ENCODE data around the gene ARFGAP1.

Gene ARFGAP1

GRCh38 chr20:63288581-63289251, 16.1 kb downstream of the ARFGAP1 start:
- no peak for ATAC-seq
- TF ChIP-seq ZNF70 (CRISPR knock-in tag; IDR thresholded peaks at IDR 0.05) = no peak
- TF ChIP-seq CSDC2 (CRISPR knock-in tag; IDR thresholded peaks at IDR 0.05) = no peak
- no peak for TF ChIP-seq SNAI2 (CRISPR knock-in tag; IDR thresholded peaks at IDR 0.05)
- TF ChIP-seq ZNF8 (CRISPR knock-in tag; IDR thresholded peaks at IDR 0.05) = no peak
- TF ChIP-seq POU6F1 (CRISPR knock-in tag; IDR thresholded peaks at IDR 0.05; ENCODE audit: borderline replicate concordance, low read depth) = no peak
- no peak for TF ChIP-seq OSR1 (CRISPR knock-in tag; IDR thresholded peaks at IDR 0.05)
- no peak for TF ChIP-seq ZFP30 (CRISPR knock-in tag; IDR thresholded peaks at IDR 0.05)
- no peak for TF ChIP-seq RARB (CRISPR knock-in tag; IDR thresholded peaks at IDR 0.05)
- no peak for TF ChIP-seq PATZ1 (CRISPR knock-in tag; IDR thresholded peaks at IDR 0.05; ENCODE audit: borderline replicate concordance)

GRCh38 chr20:63289311-63290135, 16.9 kb downstream of the ARFGAP1 start:
- ATAC-seq = no peak
- TF ChIP-seq POU6F1 (CRISPR knock-in tag; IDR thresholded peaks at IDR 0.05; ENCODE audit: borderline replicate concordance, low read depth) = no peak
- no peak for TF ChIP-seq ZNF565 (CRISPR knock-in tag; conservative IDR thresholded peaks at IDR 0.05; ENCODE audit: low read depth)
- TF ChIP-seq, protein P1, sequence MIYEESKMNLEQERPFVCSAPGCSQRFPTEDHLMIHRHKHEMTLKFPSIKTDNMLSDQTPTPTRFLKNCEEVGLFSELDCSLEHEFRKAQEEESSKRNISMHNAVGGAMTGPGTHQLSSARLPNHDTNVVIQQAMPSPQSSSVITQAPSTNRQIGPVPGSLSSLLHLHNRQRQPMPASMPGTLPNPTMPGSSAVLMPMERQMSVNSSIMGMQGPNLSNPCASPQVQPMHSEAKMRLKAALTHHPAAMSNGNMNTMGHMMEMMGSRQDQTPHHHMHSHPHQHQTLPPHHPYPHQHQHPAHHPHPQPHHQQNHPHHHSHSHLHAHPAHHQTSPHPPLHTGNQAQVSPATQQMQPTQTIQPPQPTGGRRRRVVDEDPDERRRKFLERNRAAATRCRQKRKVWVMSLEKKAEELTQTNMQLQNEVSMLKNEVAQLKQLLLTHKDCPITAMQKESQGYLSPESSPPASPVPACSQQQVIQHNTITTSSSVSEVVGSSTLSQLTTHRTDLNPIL (CRISPR knock-in tag; IDR thresholded peaks at IDR 0.05; ENCODE audit: low read depth) = no peak
- TF ChIP-seq OSR1 (CRISPR knock-in tag; IDR thresholded peaks at IDR 0.05) = no peak
- TF ChIP-seq ARNTL (CRISPR knock-in tag; IDR thresholded peaks at IDR 0.05; ENCODE audit: borderline replicate concordance, low read depth) = no peak
- no peak for TF ChIP-seq CSRNP3 (CRISPR knock-in tag; IDR thresholded peaks at IDR 0.05)
- no peak for TF ChIP-seq ZNF8 (CRISPR knock-in tag; IDR thresholded peaks at IDR 0.05)
- TF ChIP-seq ESRRG (CRISPR knock-in tag; IDR thresholded peaks at IDR 0.05) = no peak
- no peak for TF ChIP-seq TSHZ2 (CRISPR knock-in tag; IDR thresholded peaks at IDR 0.05)
- TF ChIP-seq TCF4 (CRISPR knock-in tag; IDR thresholded peaks at IDR 0.05; ENCODE audit: borderline replicate concordance) = no peak
- no peak for TF ChIP-seq ZNF70 (CRISPR knock-in tag; IDR thresholded peaks at IDR 0.05)
- no peak for TF ChIP-seq GLIS3 (CRISPR knock-in tag; IDR thresholded peaks at IDR 0.05)
